Transverse colon (tissue), 4 donors: ENCODE measurements around the gene DACT3. TPM values are rescaled to one million over a fixed set of nuclear protein-coding genes. Genes with fewer than 3 reads are reported as not detected.

Experiments used
- DNase-seq: peaks from one replicate; pipeline ENCODE4 v3.0.0-alpha.2; 2019
- H3K27ac ChIP-seq, 4 donors: fragments of 200-600 bp; sonication (generic); 2 replicates each; pipeline ENCODE4 v1.5.1; 2016 to 2018; ENCODE audit warnings: inconsistent platforms in 4 of 4
- H3K27me3 ChIP-seq: fragments of 200-600 bp; sonication (generic); 2 replicates; pipeline ENCODE4 v1.5.1; 2017; ENCODE audit warnings: inconsistent platforms
- H3K36me3 ChIP-seq, 4 donors: fragments of 200-600 bp; sonication (generic); 2 replicates each; pipeline ENCODE4 v1.5.1; 2017 to 2019; ENCODE audit warnings: inconsistent platforms in 4 of 4
- H3K4me1 ChIP-seq, 4 donors: fragments of 200-600 bp; sonication (generic); 2 replicates each; pipeline ENCODE4 v1.5.1; 2017 to 2020; ENCODE audit warnings: inconsistent platforms in 4 of 4
- H3K4me3 ChIP-seq, 4 donors: fragments of 200-600 bp; sonication (generic); 1 replicate in 1 of 4; 2 replicates in 3 of 4; pipeline versions ENCODE4 v1.5.1 to v1.6.1; 2017 to 2019; ENCODE audit warnings: inconsistent platforms in 4 of 4
- H3K9me3 ChIP-seq, 2 donors: fragments of 200-600 bp; sonication (generic); 2 replicates each; pipeline ENCODE4 v1.5.1; 2017 to 2019; ENCODE audit warnings: inconsistent platforms in 2 of 2
- CTCF ChIP-seq, 5 experiments: fragments of 200-600 bp in 3 of 5; fragments of 450-650 bp in 2 of 5; sonication (generic) in 3 of 5; IDR thresholded peaks; 1 replicate in 2 of 5; 2 replicates in 3 of 5; pipeline ENCODE4 v1.5.1; 2016 to 2017; ENCODE audit warnings: antibody characterized with exemption in 5 of 5, inconsistent platforms in 3 of 5, mild to moderate bottlenecking in 2 of 5, moderate library complexity in 1 of 5
- EP300 ChIP-seq: sonication (generic); formaldehyde crosslinking; IDR thresholded peaks from one replicate; pipeline ENCODE4 v1.6.1; 2017; ENCODE audit warnings: antibody characterized with exemption, low read depth
- POLR2A ChIP-seq: fragments of 450-650 bp; IDR thresholded peaks from one replicate; pipeline ENCODE4 v1.6.1; 2016; ENCODE audit warnings: antibody characterized with exemption, mild to moderate bottlenecking, moderate library complexity
- POLR2AphosphoS5 ChIP-seq, 3 donors: sonication (generic); formaldehyde crosslinking; IDR thresholded peaks; one replicate each; pipeline ENCODE4 v1.6.1; 2016; ENCODE audit warnings: antibody characterized with exemption in 3 of 3
- WGBS, 2 donors: methylation state at CpG; one replicate each; pipeline ENCODE4 v1.1.5; 2018; ENCODE audit warnings: low coverage in 1 of 2; 5-methylcytosine and 5-hydroxymethylcytosine counted together
- in situ Hi-C, 4 donors: fragments of 200-750 bp; cut with MboI; loops; one replicate each; pipeline versions ENCODE4 v1.15.0 to v1.15.1; 2017; ENCODE audit warnings: low sequenced_read_pairs in 3 of 4, low pct_ligation_motif_present in 1 of 4, low pct_unique_long_range_greater_than_20kb in 1 of 4
- intact Hi-C: fragments of 100-400 bp; cut with DNase I; formaldehyde crosslinking; loops from one replicate; pipeline ENCODE4 v1.15.1; 2023; ENCODE audit warnings: low total_unique reads
- total RNA-seq, 4 donors: library from RNA; depleted of rRNA; stranded (reverse); fragments of >200 nt; gene quantifications; one replicate each; pipeline ENCODE4 v1.1.0, GENCODE V29; 2016

Gene DACT3
- total RNA-seq, 4 donors from 2014 or later, result 5.3 to 27.1 (median 7.5) TPM

- Histone ChIP-seq H3K4me1 (peaks cover 4 to 45% (median 19%) of the 10 kb centered on the region in 4 donors), H3K4me3 (peak overlapping the region; percentile 44 to 58 (median 56)), H3K9me3 (no peaks in the 10 kb centered on the region), H3K27me3 (peaks cover 39% of the 10 kb centered on the region), H3K27ac (peak overlapping the region; percentile 69 to 94 (median 82)), H3K36me3 (no peaks in the 10 kb centered on the region)
- DNase-seq, result peak; percentile 31
- WGBS, 2 donors, result 3 to 6% methylated on average over 8 to 21 of the region's 28 CpGs
- in situ Hi-C loops (loop anchor here in 2 of 4 donors (5.0 kb wide), 2 partner anchors 42 to 47 kb away; no protein-coding TSS in a partner anchor), intact Hi-C loops (loop anchor here (5.0 kb wide), 1 partner anchor 57 kb away; the partner anchor contains the start of gene CALM3)
- TF ChIP-seq POLR2A, result no peak
- no peak for TF ChIP-seq EP300
- no peak for TF ChIP-seq POLR2AphosphoS5 (IDR thresholded peaks at IDR 0.05)
- TF ChIP-seq CTCF (IDR thresholded peaks at IDR 0.05), result no peak
Measured at GRCh38 chr19:46659151-46660007, 1.6 kb downstream of the DACT3 start.

GRCh38 chr19:46656541-46656940 lies 4.4 kb downstream of the DACT3 start:
- no peaks in the 10 kb centered on the region for H3K9me3 ChIP-seq
- H3K4me3 ChIP-seq, result no peak overlapping the region
- DNase-seq, result no peak
- H3K4me1 ChIP-seq, result peaks cover 0 to 44% (median 19%) of the 10 kb centered on the region in 4 donors
- peak overlapping the region in 3 of 4 donors; percentile 25 to 34 (median 27) for H3K27ac ChIP-seq
- no peaks in the 10 kb centered on the region for H3K36me3 ChIP-seq
- WGBS, 2 donors, result 85 to 94% methylated on average over 5 of the region's 5 CpGs
- intact Hi-C loops, result no loop called here
- in situ Hi-C loops, result no loop called here
- H3K27me3 ChIP-seq, result peaks cover 40% of the 10 kb centered on the region
- TF ChIP-seq POLR2AphosphoS5 (IDR thresholded peaks at IDR 0.05) (no peak), CTCF (IDR thresholded peaks at IDR 0.05) (no peak), POLR2A (no peak), EP300 (no peak)

DNA sequence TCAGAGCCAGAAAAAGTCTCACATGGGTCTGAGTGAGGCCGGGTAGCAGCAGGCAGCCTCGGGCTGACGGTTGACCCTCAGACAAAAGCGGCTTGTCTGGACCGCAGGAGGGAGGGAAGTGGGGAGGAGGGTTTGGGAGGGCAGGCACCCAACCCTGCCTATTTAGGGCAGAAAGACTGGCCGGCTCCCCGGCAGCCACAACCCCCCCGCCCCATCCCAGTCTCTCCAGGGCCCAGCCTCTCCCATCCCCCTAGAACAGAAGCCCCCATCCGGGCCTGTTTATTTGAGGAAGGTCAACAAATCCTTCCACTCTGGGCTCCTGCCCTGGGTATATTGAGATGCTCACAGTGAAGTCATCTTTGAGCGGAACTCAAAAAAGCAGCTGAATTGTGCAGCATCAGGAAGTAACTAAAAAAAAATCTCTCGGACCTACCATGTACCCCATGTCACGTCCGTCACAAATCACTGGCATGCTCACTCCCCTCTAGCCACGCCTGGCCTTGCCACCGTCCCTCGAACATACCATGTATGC lies 6.3 kb downstream of the DACT3 start:
- peak overlapping the region; percentile 48 to 85 (median 78) for H3K27ac ChIP-seq
- H3K9me3 ChIP-seq, result no peaks in the 10 kb centered on the region
- in situ Hi-C loops (no loop called here), intact Hi-C loops (no loop called here)
- no peak for DNase-seq
- no peaks in the 10 kb centered on the region for H3K36me3 ChIP-seq
- H3K27me3 ChIP-seq, result peaks cover 40% of the 10 kb centered on the region
- 13 to 41% methylated on average over 9 to 14 of the region's 16 CpGs for WGBS, 2 donors
- TF ChIP-seq POLR2AphosphoS5 (IDR thresholded peaks at IDR 0.05) (no peak), EP300 (no peak), POLR2A (no peak)
- H3K4me3 ChIP-seq, result no peak overlapping the region
- H3K4me1 ChIP-seq, result peaks cover 0 to 33% (median 10%) of the 10 kb centered on the region in 4 donors

DNA sequence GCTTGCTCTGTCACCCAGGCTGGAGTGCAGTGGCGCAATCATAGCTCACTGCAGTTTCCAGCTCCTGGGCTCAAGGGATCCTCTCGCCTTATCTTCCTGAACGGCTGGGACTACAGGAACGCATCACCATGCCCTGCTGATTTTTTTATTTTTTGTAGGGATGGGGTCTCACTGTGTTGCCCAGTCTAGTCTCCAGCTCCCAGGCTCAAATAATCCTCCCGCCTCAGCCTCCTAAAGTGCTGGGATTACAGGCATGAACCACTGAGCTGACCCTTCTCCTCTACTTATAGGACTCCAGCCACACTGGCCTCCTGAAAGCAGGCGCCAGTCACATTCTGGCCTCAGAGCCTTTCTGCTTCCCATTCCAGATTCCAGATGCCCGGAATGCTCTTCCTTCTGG lies 10.5 kb downstream of the DACT3 start:
- Histone ChIP-seq H3K4me1 (peaks cover 0 to 16% (median 8%) of the 10 kb centered on the region in 4 donors), H3K36me3 (no peaks in the 10 kb centered on the region), H3K9me3 (no peaks in the 10 kb centered on the region), H3K27ac (peak overlapping the region in 1 of 4 donors; percentile 3), H3K4me3 (no peak overlapping the region), H3K27me3 (peaks cover 45% of the 10 kb centered on the region)
- no peak for TF ChIP-seq POLR2AphosphoS5 (IDR thresholded peaks at IDR 0.05)
- no peak for TF ChIP-seq CTCF (IDR thresholded peaks at IDR 0.05)
- TF ChIP-seq EP300, result no peak
- no peak for TF ChIP-seq POLR2A
- WGBS, 2 donors, result 80 to 86% methylated on average over 4 to 7 of the region's 7 CpGs
- in situ Hi-C loops, result no loop called here
- intact Hi-C loops, result no loop called here
- no peak for DNase-seq
